ENCODE data around the gene PCDHGA1. TPM values are rescaled to one million over a fixed set of nuclear protein-coding genes. Genes with fewer than 3 reads are reported as not detected.

Gene PCDHGA1
- total and polyA plus RNA-seq, 4 donors, result 0.05 to 0.08 (median 0.05) TPM; not detected in 1

- H3K4me1 ChIP-seq (ENCODE audit: control insufficient read depth in 4 of 4, insufficient read depth in 4 of 4, low read length in 3 of 4), result peaks cover 0 to 7% (median 2%) of the 10 kb centered on the region in 4 donors
- DNase-seq (ENCODE audit: low spot score), result no peak
- no peak overlapping the region for H3K27ac ChIP-seq (ENCODE audit: low read depth in 1 of 2, low read length in 2 of 2)
- H3K36me3 ChIP-seq (ENCODE audit: control insufficient read depth in 4 of 4, insufficient read depth in 3 of 4, low read depth in 1 of 4, low read length in 3 of 4), result peaks cover 17 to 63% (median 55%) of the 10 kb centered on the region in 4 donors
- 100% methylated on average over 1 of the region's 1 CpG for WGBS
- no peaks in the 10 kb centered on the region for H3K27me3 ChIP-seq (ENCODE audit: control insufficient read depth in 4 of 4, insufficient read depth in 4 of 4, low read length in 3 of 4)
- TF ChIP-seq SP1 (IDR thresholded peaks at IDR 0.05) (no peak), CTCF (IDR thresholded peaks at IDR 0.05; ENCODE audit: low read depth, low read length, missing input control) (no peak), ATF3 (IDR thresholded peaks at IDR 0.05) (no peak), JUND (IDR thresholded peaks at IDR 0.05) (no peak), FOXA1 (IDR thresholded peaks at IDR 0.05) (no peak), GABPA (IDR thresholded peaks at IDR 0.05 in 1 of 2, conservative IDR thresholded peaks at IDR 0.05 in 1 of 2) (no peak), ZBTB33 (IDR thresholded peaks at IDR 0.05) (no peak), EGR1 (IDR thresholded peaks at IDR 0.05; ENCODE audit: low read depth in 2 of 2) (no peak), FOXA2 (IDR thresholded peaks at IDR 0.05) (no peak), HNF4A (conservative IDR thresholded peaks at IDR 0.05) (no peak), RAD21 (IDR thresholded peaks at IDR 0.05) (no peak), TAF1 (conservative IDR thresholded peaks at IDR 0.05) (no peak), YY1 (IDR thresholded peaks at IDR 0.05) (no peak), HNF4G (IDR thresholded peaks at IDR 0.05) (no peak), NR2F2 (IDR thresholded peaks at IDR 0.05) (no peak), RXRA (IDR thresholded peaks at IDR 0.05) (no peak)
- TF ChIP-seq, protein P1, sequence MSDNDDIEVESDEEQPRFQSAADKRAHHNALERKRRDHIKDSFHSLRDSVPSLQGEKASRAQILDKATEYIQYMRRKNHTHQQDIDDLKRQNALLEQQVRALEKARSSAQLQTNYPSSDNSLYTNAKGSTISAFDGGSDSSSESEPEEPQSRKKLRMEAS (IDR thresholded peaks at IDR 0.05), result no peak
- TF ChIP-seq, protein P2, sequence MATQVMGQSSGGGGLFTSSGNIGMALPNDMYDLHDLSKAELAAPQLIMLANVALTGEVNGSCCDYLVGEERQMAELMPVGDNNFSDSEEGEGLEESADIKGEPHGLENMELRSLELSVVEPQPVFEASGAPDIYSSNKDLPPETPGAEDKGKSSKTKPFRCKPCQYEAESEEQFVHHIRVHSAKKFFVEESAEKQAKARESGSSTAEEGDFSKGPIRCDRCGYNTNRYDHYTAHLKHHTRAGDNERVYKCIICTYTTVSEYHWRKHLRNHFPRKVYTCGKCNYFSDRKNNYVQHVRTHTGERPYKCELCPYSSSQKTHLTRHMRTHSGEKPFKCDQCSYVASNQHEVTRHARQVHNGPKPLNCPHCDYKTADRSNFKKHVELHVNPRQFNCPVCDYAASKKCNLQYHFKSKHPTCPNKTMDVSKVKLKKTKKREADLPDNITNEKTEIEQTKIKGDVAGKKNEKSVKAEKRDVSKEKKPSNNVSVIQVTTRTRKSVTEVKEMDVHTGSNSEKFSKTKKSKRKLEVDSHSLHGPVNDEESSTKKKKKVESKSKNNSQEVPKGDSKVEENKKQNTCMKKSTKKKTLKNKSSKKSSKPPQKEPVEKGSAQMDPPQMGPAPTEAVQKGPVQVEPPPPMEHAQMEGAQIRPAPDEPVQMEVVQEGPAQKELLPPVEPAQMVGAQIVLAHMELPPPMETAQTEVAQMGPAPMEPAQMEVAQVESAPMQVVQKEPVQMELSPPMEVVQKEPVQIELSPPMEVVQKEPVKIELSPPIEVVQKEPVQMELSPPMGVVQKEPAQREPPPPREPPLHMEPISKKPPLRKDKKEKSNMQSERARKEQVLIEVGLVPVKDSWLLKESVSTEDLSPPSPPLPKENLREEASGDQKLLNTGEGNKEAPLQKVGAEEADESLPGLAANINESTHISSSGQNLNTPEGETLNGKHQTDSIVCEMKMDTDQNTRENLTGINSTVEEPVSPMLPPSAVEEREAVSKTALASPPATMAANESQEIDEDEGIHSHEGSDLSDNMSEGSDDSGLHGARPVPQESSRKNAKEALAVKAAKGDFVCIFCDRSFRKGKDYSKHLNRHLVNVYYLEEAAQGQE (IDR thresholded peaks at IDR 0.05), result no peak
- H3K4me3 ChIP-seq (ENCODE audit: low read depth in 1 of 3, low read length in 3 of 3), result no peak overlapping the region
- H3K9me3 ChIP-seq (ENCODE audit: control insufficient read depth in 4 of 4, low read length in 3 of 4), result no peaks in the 10 kb centered on the region
- H3K9ac ChIP-seq (ENCODE audit: low read depth in 1 of 2, low read length in 2 of 2), result no peak overlapping the region
Observed at GRCh38 chr5:141518618-141519015, 188.3 kb downstream of the PCDHGA1 start.

Measured in liver (tissue), 9 donors.